Stimulated activated CD4-positive, alpha-beta T cell treated with anti-CD3 and anti-CD28 coated beads, Interleukin-1b, Interleukin-23, amount 100 ng/mL, for 48 hours (primary cell): Measurements from ENCODE around the gene SGTA.

Experiments used
- DNase-seq: peaks from one replicate; pipeline ENCODE4 v3.0.0-alpha.2; 2020

The SGTA gene

DNA sequence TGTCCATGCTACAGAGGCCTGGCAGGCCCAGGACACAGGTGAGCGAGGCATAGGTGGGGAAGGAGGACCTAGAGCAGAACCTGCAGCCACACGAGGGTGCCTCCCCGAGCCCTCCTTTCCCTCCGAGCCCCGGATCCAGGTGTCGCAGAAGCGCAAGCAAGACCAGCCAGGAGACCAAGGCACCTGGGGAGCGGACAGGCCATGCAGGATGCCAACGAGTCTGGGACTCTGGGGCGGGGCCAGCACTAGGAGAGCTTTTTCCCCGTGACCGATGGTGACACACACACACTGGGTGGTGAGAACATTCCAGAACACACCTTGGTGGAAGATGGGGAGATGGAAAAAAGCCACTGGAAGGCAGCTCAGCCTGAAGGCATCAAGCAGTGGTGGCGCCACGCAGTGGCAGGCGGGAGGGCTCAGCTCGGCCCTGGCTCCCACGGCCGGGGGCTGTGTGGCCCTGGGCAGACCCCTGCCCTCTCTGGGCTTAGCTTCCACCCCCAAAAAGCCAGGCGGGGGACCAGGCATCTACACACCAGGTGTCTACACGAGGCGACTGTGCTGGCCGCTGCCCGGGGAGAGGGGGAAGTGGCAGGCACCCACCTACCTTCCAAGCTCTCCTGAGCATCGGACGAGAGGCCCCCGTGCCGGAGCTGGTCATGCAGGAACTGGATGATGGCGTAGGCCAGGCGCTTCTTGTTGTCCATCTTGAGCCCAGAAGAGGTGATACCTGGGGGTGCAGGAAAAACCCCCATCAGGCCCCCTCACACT is 14.5 kb downstream of the SGTA start:
- DNase-seq, result no peak

DNA sequence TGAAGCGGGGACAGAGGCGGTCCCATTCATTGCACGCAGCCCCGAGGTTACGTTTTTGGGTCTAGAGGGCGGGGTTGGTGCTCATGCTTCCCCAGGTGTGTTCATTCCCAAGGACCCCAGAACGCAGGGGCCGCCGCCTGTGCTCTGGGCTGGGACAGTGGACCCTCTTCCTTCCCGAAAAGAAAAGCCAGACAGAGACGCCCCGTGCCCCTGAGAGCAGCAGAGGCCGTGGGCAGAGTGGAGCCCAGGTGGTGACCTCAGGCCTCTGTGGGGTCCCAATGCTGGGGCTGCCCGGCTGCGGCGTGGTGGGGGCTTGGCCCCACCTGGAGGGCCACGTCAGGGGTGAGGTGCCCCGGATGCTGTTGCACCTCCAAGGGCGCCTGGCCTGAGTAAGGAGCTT is 15.4 kb downstream of the SGTA start:
- no peak for DNase-seq

DNA sequence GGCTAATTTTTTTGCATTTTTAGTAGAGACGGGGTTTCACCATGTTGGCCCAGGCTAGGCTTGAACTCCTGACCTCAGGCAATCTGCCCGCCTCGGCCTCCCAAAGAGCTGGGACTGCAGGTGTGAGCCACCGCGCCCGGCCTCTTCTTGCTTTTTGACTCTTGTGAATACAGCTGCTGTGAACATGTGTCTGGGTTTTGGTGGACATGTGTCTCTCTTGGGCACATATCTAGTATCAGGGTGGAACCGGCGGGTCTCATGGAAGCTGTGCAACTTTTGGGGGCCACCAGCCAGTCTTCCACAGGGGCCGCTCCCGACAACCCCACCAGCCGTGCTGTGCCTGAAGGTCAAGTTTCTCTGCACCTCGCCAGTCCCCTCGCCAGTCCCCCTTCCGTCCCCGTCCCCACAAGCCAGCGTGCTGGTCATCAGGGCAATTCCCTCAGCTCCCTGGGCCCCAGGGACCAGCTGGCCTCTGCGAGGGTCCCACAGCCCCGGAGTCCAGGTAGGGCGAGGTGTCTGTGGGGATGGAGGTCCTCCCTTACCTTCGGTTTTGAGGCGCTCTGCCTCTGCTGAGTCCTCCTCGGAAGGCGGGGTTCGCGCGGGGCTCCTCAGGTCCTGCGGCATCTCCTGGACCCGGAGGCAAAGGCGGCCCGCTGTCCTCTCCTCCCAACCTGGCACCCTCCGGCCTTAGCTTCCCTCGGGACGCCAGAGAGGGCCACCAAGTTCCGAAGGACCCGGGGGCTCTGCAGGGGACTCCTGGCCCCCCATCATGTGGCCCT is 16.3 kb downstream of the SGTA start:
- no peak for DNase-seq

DNA sequence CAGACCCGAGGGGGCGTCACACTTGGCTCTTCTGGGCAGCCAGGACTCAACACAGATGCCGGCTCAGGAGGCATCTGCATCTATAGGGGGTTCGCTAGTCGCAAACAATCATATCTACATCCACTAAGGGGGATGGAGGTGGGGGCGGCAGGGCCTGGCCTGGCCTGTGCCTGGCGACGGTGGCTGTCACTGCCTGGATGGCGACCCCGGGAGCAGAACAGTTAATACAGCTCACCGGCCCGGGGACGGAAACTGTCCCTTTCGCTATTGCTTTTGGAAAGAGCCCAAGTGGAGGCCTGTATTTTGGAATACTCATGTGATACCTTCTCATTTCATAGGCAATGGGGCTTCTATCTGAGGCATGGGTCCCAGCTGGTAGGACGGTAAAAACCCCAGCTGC is 17.7 kb downstream of the SGTA start:
- no peak for DNase-seq

DNA sequence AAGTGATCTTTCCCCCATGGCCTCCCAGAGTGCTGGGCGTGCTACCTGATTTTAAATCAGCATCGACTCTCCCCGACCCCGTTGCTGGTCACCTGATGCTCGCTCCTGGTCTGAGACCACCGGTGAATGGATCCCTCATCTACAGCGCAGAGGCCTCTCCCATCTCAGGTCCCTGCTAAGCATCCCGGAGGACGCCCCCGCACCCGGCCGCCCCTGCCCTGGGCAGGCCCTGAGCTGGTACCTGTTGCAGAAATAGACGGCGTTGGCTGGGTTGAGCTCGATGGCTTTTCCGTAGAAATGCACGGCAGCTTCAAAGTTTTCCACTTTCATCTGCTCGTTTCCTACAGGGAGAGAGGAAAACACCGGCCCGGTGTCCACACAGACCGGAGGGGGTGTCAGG is 18.1 kb downstream of the SGTA start:
- DNase-seq, result no peak

DNA sequence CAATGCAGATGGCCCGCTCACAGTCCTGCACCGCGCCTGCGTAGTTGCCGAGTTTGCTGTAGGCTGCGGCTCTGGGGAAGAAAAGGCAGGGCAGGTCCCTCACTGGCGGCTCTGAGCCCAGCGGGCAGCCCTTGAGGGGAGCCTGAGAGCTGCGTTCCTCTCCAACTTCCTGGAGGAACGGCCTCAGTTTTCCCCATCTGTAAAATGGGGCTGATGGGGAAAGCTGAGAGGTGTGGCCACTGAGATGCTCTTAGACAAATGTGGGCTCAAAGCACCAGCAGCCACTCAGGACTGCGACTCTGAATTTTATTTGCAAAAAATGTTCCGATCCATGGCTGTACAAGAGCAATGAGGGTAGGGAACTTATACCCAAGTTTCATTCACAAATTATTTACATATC is 19.4 kb downstream of the SGTA start:
- no peak for DNase-seq

DNA sequence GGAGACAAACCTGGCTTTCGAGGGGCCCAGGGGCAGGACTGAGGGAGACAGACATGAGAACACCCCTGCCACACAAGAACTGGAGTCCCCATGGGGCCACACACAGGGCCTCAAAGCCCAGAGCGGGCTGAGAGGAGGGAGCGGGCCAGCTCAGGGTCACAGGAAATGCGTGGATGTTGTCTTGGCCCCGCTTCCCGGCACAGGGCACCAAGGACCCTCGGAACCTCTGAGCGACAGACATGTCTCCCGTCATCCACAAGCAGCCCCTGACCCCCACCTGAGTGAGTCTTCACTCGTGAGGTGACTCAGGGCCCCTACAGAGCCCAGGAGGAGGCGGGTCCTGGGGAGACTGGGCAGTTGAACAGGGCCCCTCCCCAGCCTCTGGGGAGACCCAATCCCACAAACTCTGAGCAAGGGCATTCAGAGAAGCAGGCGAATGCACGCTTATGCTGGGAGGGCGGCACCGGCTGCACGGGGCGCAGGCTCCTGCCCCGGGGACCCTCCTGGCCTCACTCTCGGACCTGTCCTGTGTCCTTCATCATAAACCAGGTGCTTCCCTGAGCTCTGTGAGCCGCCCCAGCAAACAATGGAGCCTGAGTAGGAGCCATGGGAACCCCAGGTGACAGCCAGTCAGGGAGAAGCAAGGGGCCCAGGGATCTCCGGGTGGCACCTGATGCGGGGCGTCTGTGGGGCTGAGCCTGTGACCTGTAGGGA is 20.1 kb downstream of the SGTA start:
- no peak for DNase-seq

DNA sequence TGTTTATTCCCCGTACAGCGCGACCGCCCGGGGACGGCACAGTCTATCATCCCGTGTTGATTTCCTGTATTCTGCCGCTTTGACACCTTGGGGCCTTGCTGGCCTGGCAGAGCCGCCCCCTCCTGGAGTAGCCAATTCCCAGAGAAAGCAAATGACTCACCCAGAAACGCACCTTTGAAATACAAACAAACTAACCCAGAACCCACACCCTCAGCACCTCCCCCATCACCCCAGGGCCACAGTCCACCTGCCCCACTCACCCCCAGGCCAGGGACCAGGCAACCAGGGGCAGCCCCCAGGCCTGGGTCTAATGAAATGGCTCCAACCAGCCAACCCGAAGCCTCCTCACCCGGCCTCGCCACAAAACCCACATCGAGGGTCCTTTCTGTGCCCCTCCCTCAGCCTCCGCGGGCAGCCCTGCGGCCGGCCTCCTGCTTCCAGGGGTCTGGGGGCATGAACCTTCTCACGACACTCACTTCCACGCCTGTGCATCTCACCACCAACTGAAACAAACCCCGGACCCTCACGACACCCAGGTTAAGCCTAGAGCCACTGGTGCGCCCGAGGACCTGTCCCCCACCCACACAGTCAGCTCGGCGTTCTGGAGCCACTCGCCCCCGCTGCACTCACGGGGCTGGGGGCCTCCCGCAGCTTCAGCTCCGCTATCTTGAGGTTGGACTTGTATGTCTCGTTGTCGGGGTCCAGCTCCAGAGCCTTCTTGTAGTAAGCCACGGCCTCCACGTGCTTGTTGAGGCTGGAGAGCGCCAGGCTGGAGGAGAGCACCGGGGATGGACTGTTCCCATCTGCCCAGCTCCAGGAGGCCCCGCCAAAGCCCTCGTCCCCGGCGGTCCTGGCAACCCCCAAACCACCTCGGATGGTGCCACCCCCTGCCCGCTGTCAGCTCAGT is 20.9 kb downstream of the SGTA start:
- no peak for DNase-seq

DNA sequence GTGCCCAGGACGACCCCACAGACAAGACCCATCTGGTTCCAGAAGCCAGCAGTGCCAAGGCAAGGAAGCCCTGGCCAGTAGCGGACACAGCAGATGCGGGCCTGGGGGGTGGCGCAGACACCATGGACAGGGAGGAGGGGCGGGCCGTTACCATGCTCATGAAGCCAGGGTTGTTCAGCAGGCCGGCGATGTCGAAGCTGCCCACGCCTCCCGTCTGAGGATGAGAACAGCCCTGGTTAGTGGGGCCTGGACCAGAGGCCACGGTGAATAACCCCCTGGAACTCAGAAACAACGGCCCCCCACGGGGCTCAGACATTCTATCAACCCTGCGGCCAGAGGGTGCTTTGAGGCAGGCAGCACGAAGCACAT is 21.8 kb downstream of the SGTA start:
- DNase-seq, result no peak

DNA sequence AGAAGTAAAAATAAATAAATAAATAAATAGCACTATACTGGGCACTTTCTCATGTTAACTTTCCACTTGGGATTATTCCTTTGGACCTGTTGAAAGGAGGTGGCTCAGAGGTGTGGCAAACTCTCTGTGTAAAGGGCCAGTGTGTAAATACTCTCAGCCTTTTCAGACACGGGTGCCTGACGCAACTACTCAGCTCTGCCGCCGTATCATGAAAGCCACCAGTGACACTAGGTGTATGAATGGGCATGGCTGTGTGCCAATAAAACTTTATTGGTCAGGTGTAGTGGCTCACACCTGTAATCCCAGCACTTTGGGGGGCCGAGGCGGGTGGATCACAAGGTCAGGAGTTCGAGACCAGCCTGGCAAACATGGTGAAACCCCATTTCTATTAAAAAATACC is 23.1 kb downstream of the SGTA start:
- DNase-seq, result no peak

DNA sequence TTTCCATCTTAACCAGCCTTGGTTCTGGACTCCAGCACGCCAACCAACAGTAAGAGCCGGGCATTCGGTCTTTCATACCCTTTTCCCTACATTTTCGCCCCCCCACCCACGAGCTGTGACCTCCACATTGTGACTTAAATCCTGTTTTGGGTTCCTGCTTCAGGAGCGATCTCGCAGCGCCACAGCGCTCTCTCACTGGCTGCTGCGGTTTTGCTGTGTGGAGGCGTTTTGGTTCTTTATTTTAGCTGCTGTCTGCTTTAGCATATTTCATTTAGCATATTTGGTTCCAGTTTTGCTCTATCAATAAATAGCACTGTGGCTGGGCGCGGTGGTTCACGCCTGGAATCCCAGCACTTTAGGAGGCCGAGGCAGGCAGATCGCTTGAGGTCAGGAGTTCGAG is 23.7 kb downstream of the SGTA start:
- no peak for DNase-seq

DNA sequence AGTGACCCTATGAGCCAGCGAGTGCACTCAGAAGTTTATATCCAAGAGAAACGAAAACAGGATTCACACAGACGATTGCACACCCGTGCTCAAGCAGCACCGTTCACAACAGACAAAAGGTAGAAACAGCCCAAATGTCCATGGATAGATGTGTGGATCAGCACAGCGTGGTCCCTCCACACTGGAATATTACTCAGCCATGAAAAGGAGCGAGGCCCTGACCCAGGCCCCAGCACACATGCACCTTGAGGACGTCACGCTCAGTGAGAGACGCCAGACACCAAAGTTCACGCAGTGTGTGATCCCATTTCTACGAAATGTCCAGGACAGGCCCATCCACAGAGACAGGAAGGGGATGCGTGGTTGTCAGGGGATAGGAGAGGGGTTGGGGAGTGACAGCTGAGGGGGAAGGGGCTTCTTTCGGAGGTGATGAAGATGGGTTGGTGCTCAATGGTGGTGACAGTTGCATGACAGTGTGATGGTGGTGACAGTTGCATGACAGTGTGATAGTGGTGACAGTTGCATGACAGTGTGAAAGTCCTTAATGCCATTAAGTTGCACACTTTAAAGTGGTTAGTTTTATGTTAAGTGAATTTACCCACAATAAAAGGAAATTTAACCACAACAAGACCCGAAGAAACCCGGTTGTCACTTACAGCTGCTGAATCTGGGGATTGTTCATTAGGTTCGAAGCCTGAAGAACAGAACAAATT is 24.3 kb downstream of the SGTA start:
- no peak for DNase-seq

DNA sequence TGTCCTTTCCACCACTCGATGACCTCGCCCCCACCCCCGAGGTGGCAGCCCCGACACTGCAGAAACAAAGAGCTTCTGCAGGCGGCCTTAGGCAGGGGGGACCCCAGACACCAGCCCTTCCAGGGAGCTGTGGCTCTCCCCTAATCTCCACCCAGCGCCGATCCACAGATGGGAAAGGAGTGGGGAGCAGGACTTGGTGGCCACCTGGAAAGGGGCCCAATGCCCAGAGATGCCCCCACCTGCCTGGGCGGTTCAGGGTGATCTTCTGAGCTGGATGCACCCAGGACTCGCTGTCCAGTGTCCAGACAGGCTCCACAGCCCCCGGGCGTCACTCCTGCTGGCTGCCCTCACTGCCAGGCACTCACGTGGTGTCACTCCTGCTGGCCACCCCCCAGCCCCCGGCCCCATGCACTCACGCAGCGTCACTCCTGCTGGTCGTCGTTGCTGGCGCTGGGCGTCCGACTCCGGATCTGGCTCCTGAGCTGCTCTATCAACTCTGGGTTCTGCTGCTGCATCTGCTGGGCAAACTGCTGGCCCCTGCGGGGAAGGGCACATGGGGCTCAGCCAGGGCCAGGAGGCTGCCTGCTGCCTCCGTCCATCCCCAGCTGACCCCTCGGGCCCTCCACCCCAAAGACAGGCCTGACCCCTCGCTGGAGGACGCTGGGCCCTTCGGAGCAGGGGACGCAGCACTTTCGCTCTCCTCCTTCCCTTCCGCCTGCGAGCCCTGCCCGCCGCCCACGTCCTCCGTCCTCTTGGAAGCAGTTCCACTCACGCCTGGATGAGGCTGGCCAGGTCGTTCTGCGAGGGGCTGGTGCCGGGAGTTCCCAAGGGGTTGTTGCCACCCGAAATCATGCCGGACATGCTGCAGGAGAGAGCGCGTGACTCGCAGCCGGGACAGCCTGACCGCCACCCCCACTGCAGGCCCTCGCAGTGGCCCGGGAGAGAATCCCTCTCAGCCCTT is 25.9 kb downstream of the SGTA start:
- no peak for DNase-seq

DNA sequence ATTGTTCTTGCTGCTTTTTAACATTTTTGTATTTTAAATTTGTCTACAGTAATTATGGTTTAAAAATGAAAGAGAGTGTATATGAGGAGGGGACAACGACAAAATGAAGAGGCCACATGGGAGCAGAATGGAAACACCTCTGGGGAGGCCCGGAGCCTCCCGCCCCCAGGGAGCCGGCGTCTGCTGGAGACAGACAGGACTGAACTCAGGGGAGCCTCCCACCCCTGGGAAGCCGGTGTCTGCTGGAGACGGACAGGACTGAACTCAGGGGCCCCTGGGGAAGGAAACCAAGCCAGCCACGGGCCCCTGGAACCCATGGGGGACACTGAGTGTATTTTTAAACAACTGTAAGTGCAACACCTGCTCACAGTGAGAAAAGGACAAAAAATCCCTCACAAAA is 26.6 kb downstream of the SGTA start:
- DNase-seq, result no peak

DNA sequence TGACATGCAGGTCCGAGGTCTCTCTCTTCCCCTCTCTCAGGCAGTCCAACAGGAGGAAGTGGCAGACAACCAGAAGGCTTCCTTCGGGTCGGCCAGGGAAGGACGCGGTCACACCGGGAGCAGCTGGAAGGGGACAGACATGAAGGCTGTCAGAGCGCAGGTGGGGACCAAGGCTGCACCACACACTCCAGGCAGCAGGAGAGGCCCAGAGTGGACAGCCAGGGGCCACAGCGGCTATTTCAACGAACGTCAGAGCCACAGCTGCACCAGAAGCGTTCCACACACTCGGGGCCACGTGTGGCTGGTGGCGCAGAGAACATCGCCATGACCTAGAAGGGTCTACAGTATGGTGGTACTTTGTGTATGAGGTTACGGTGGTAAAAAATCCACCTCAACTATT is 27.3 kb downstream of the SGTA start:
- no peak for DNase-seq

DNA sequence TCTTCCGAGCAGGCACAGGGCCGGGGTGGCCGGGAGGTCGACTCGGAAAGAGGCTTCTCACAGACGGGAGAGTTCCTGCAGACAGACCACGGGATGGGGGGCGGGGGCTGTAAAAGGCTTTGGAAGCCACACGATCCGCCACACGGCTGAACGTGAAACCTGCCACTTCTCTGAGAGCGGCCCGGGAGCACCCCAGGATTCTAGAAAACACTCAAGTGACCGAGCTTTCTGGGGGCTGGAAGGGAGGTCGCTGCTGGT is 27.7 kb downstream of the SGTA start:
- DNase-seq, result no peak

DNA sequence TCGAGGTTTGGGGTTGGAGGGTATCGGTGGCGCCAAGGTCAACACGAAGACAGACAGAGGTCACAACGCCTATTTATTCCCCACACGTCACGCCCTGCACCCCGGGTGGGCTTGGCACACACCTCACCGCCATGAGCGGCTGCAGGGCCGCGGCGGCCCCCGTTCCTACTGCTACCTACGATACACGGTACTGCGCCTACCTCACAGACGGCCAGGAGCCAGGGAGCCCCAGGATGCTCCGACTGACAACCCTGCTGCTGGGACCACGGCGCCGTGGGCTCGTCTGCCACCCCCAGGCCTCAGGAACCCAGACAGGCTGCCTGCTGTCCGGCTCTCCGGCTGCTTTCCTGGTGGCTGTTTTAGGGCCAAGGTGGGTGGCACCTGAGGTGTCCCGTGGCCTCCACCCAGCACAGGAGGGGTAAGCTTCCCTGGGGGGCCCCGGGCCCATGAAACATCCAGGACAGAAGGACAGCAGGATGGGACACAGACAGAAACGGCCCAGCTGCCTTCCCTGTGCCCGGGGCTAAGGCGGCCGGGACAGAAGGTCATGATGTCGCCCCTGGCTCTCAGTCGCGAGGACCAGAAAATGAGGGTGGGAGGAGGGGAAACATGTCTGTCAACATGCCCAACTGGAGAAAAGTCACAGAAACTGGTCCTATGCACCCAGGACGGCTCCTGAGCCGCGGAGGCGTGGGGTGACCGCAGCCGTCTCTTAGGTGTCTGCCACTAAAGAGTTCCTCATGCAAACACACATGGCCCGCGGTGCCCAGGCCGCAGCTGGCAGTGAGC is 28.2 kb downstream of the SGTA start:
- no peak for DNase-seq

DNA sequence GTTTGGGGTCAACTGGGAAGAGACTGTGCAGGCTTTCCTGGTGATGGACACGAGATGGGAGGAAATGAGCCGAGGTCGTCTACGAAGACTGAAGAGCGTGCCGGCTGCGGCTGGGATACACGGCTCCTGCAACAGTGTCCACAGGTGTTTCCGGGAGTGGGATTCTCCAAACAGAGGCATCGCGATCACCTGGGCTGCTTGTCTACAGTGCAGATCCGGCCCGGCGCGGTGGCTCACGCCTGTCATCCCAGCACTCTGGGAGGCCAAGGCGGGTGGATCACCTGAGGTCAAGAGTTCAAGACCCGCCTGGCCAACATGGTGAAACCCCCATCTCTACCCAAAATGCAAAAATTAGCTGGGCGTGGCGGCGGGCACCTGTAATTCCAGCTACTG is 31.6 kb downstream of the SGTA start:
- DNase-seq, result no peak

DNA sequence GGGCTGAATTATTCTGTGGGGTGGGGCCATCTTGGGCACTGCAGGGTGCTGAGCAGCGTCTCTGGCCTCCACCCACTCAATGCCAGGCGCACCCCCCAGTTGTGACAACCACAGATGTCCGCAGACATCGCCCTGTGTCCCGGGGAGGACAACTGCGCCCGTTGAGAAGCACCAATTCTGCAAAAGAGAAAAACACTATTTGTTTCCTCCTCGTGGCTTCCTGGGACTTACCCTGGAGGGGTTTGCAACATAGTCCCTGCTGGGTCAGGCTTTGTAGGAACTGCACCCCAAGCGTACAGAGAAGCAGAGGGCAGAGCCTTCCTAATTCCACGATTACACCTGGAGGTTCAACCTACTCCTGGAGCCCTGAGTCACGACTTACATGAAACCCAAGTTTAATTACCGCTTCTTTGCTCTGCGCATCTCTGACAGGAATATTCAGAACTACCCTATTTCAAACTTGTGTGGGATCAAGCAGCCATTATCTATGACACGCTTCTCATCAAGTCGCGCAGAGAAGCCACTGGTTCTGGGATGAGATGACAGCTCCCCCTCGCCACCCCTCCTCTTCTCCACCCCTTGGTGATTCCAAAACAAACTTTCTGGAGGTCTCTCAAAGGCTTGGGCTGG is 32.1 kb downstream of the SGTA start:
- DNase-seq, result no peak

DNA sequence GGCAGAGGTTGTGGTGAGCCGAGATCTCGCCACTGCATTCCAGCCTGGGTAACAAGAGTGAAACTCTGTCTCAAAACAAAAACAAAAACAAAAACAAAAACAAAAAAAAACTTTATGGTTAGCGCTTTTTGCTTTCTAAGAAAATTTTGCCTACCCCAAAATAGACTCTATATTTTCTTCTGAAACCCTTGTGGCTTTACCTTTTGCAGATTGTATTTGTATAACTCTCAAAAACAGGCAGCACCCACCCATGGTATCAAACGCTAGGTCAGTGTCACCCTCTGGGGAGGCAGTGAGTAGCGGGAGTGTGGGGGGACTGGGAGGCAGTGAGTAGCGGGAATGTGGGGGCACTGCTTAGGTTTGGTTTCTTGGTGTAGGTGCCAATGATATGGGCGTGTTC is 35.7 kb downstream of the SGTA start:
- no peak for DNase-seq
